Fibroblast of the aortic adventitia (primary cell): Measurements from ENCODE around the gene KCNV2. TPM values are rescaled to one million over a fixed set of nuclear protein-coding genes. Genes with fewer than 3 reads are reported as not detected.

Experiments
- DNase-seq: peaks from one replicate; pipeline ENCODE4 v3.0.0-alpha.2; 2010; ENCODE audit warnings: low read depth
- H3K4me3 ChIP-seq: 2 replicates; pipeline ENCODE4 v1.5.1; 2011; ENCODE audit warnings: low read depth, mild to moderate bottlenecking, control low read depth, low read length, moderate library complexity
- CTCF ChIP-seq: IDR thresholded peaks from 2 replicates; pipeline ENCODE4 v1.5.1; 2011; ENCODE audit warnings: mild to moderate bottlenecking, low read length, control low read depth, inconsistent platforms; ENCODE audit not compliant: insufficient read depth
- total RNA-seq: library from RNA; depleted of rRNA; stranded (reverse); fragments of >200 nt; gene quantifications from 2 replicates; pipeline ENCODE4 v1.2.3, GENCODE V29; 2012; ENCODE audit warnings: low replicate concordance

Gene KCNV2
- total RNA-seq, 1 donor, result not detected

DNA sequence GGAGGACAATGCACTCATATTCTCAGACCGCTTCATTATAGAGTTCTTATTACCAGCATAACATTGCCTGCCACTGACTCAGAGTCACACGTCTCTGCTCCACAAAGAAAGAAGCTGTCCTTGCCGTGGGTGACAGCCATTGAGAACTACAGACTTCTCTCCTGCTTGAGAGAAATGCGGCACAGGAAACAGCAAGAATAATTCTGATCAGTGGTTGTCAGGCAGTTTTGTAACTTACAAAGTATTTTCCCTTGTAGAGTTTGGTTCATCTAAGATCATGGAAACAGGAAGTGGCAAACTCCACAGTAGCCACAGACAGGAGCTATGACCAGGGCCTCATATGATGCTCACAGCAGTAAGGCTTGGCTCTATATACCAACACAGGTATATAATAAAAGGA lies 47.0 kb downstream of the KCNV2 start:
- H3K4me3 ChIP-seq, result no peak overlapping the region
- TF ChIP-seq CTCF, result no peak
- no peak for DNase-seq

DNA sequence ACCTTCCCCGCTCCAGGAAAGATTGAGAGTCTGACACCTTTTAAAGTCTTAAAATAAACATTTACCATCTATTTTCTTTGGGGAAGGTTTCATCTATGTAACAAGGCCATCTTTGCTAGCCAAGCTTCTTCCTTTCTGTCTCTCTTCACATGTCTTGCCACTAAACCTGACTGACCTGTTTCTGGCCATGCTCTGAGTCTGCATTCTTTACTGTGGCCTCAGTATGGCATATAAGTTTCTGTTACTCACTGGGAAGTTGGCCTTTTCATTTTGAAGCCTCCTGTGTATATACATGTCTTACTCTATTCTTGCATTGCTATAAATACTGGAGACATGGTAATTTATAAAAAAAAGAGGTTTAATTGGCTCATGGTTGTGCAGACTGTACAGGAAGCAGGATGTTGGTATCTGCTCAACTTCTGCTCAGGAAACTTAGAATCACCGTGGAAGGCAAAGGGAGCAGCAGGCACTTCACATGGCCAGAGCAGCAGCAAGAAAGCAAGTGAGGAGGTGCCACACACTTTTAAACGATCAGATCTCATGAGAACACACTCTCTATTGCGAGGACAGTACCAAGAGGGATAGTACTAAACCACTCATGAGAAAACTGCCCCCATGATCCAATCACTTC lies 48.1 kb downstream of the KCNV2 start:
- TF ChIP-seq CTCF, result no peak
- DNase-seq, result no peak
- H3K4me3 ChIP-seq, result no peak overlapping the region

DNA sequence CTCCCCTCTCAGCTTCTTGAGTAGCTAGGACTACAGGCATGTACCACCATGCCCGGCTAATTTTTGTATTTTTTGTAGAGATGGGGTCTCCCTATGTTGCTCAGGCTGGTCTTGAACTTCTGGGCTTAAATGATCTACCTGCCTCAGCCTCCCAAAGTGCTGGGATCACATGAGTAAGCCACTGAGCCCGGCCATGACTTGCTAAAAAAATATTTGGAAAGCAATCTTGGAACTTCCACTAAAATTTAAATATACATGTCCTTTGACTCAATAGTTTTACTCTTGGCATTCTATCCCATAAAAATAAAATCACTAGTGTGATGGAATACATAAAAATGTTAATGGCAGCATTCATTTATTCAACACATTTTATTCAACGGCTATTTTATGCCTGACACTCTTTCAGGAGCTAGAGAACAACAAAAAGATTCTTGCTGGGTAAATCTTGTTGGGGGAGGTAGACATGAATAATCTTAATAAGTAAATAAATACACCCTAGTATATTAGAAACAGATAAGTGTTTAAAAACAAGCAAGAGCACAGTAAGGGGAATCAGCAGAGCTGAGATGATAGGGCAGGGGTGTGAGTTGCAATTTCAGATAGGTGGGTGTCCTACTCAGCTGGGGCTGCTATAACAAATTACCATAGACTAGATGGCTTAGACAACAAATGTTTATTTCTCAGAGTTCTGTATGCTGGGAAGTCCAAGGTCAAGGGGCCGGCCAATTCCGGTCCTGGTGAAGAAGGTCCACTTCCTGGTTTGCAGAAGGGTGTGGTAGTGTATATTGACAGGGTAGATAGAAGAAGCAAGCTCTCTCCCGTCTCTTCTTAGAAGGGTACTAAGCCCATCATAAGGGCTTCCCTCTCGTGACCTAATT lies 50.7 kb downstream of the KCNV2 start:
- H3K4me3 ChIP-seq, result no peak overlapping the region
- peak; percentile 49 for DNase-seq
- TF ChIP-seq CTCF, result no peak

DNA sequence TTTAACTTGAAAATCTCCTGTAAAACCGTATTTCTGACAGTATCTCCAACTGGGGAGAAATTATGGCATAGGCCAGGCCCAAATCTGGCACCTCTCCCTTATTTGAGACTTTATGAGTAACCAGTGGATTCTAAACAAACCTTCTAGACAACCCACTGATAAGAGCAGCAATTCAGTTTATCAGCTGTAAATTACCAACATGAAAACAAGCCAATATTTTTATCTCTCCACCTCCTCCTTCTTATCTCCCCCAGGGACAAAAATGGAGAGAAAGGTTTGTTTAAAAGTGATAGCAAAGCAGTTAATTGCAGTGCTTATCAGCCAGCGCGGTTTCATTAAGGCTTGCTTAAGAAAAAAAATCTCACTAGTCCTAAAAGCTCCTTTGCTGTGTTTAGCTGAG lies 53.8 kb downstream of the KCNV2 start:
- no peak for TF ChIP-seq CTCF
- no peak overlapping the region for H3K4me3 ChIP-seq
- peak; percentile 80 for DNase-seq

DNA sequence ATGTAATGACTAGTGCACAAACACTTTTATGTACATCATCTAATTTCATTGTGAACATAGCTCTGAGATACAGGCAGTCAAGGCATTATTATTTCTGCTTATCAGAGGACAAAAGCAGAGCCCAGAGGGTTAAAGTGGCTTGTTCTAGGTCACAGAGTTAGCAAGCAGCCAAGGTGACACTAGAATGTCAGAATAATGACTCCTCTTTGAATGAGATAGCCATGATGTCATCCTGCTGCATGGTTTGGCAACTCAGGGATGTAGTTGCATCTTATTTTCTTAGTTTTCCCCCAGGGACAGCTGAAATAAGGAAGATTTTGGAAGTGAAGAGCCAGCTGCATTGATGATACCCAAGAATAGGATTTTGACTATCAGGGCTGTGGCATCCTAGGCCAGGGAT lies 54.4 kb downstream of the KCNV2 start:
- no peak for TF ChIP-seq CTCF
- peak; percentile 41 for DNase-seq
- H3K4me3 ChIP-seq, result no peak overlapping the region

DNA sequence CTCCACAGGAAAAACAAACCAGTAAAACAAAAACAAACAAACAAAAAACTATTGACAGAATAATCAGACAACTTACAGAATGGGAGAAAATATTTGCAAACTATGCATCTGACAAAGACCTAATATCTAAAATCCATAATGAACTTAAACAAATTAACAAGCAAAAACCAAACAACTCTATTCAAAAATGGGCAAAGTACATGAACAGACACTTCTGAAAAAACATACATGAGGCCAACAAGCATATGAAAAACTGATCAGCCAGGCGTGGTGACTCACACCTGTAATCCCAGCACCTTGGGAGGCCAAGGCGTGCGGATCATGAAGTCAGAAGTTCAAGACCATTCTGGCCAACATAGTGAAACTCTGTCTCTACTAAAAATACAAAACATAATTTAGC lies 60.1 kb downstream of the KCNV2 start:
- no peak for DNase-seq
- no peak for TF ChIP-seq CTCF
- no peak overlapping the region for H3K4me3 ChIP-seq
